HepG2 (cell line): ENCODE results near the gene ARHGAP21. TPM values are rescaled to one million over a fixed set of nuclear protein-coding genes. Genes with fewer than 3 reads are reported as not detected.

Experiments
- AHDC1 ChIP-seq: sonication (generic); formaldehyde crosslinking; IDR thresholded peaks from 2 replicates; pipeline ENCODE4 v1.5.1; 2020; ENCODE audit warnings: mild to moderate bottlenecking, missing genetic modification reagents, borderline replicate concordance
- CEBPG ChIP-seq: IDR thresholded peaks from 2 replicates; pipeline ENCODE4 v1.6.1; 2016
- CREM ChIP-seq, 2 experiments: sonication (generic) in 1 of 2; formaldehyde crosslinking in 1 of 2; IDR thresholded peaks; 2 replicates each; pipeline versions ENCODE4 v1.4.0 to v1.6.1; 2016 to 2020; ENCODE audit warnings: antibody characterized with exemption in 1 of 2, mild to moderate bottlenecking in 1 of 2, missing genetic modification reagents in 1 of 2
- ELF3 ChIP-seq: IDR thresholded peaks from 2 replicates; pipeline ENCODE4 v1.6.1; 2016; ENCODE audit warnings: missing genetic modification reagents, missing compliant biosample characterization
- FOXA3 ChIP-seq: IDR thresholded peaks from 2 replicates; pipeline ENCODE4 v1.6.1; 2016; ENCODE audit warnings: missing genetic modification reagents, missing compliant biosample characterization
- HDAC2 ChIP-seq: sonication (generic); formaldehyde crosslinking; IDR thresholded peaks from 2 replicates; pipeline ENCODE4 v1.4.0; 2020; ENCODE audit warnings: missing genetic modification reagents
- HMG20A ChIP-seq: IDR thresholded peaks from 2 replicates; pipeline ENCODE4 v1.6.1; 2016; ENCODE audit warnings: borderline replicate concordance
- HOMEZ ChIP-seq: IDR thresholded peaks from 2 replicates; pipeline ENCODE4 v1.6.1; 2016; ENCODE audit warnings: low read depth
- JUNB ChIP-seq: sonication (generic); formaldehyde crosslinking; IDR thresholded peaks from 2 replicates; pipeline ENCODE4 v1.8.0; 2022; ENCODE audit warnings: missing genetic modification reagents, mild to moderate bottlenecking, borderline replicate concordance
- KLF16 ChIP-seq, 2 experiments: sonication (generic) in 1 of 2; formaldehyde crosslinking in 1 of 2; IDR thresholded peaks; 2 replicates each; pipeline versions ENCODE4 v1.6.1 to v1.8.0; 2016 to 2023; ENCODE audit warnings: missing genetic modification reagents in 2 of 2, missing compliant biosample characterization in 1 of 2
- RAD21 ChIP-seq: fragments of 450-650 bp; formaldehyde crosslinking; IDR thresholded peaks from 2 replicates; pipeline ENCODE4 v1.5.0; 2020; ENCODE audit warnings: mild to moderate bottlenecking
- RXRB ChIP-seq: IDR thresholded peaks from 2 replicates; pipeline ENCODE4 v1.6.1; 2016; ENCODE audit warnings: borderline replicate concordance, missing genetic modification reagents, missing compliant biosample characterization
- SAP130 ChIP-seq: IDR thresholded peaks from 2 replicates; pipeline ENCODE4 v1.6.1; 2016; ENCODE audit warnings: low read depth
- SOX13 ChIP-seq, 3 experiments: fragments of 450-650 bp in 1 of 3; sonication (generic) in 1 of 3; formaldehyde crosslinking in 1 of 3; IDR thresholded peaks in 2 of 3; conservative IDR thresholded peaks in 1 of 3; 2 replicates each; pipeline versions ENCODE4 v1.5.0 to v1.6.1; 2016 to 2020; ENCODE audit warnings: antibody characterized with exemption in 1 of 3, mild to moderate bottlenecking in 1 of 3, missing compliant biosample characterization in 1 of 3, missing genetic modification reagents in 1 of 3, moderate library complexity in 1 of 3
- SOX6 ChIP-seq, 2 experiments: fragments of 450-650 bp in 1 of 2; sonication (generic) in 1 of 2; formaldehyde crosslinking in 1 of 2; IDR thresholded peaks; 2 replicates each; pipeline versions ENCODE4 v1.4.0 to v1.6.1; 2017 to 2020; ENCODE audit warnings: antibody characterized with exemption in 1 of 2, mild to moderate bottlenecking in 1 of 2, missing genetic modification reagents in 1 of 2
- THRA ChIP-seq: sonication (generic); formaldehyde crosslinking; IDR thresholded peaks from 2 replicates; pipeline ENCODE4 v1.4.0; 2020; ENCODE audit warnings: missing genetic modification reagents, borderline replicate concordance
- ZMYM4 ChIP-seq: sonication (generic); formaldehyde crosslinking; IDR thresholded peaks from 2 replicates; pipeline ENCODE4 v1.8.1; 2023; ENCODE audit warnings: mild to moderate bottlenecking, missing genetic modification reagents
- ZNF124 ChIP-seq: sonication (generic); formaldehyde crosslinking; IDR thresholded peaks from 2 replicates; pipeline ENCODE4 v1.4.0; 2020; ENCODE audit warnings: missing genetic modification reagents
- ZNF296 ChIP-seq: sonication (generic); formaldehyde crosslinking; conservative IDR thresholded peaks from 2 replicates; pipeline ENCODE4 v1.5.0; 2020; ENCODE audit warnings: mild to moderate bottlenecking, missing genetic modification reagents
- ZNF562 ChIP-seq: sonication (generic); formaldehyde crosslinking; IDR thresholded peaks from 2 replicates; pipeline ENCODE4 v1.8.0; 2022; ENCODE audit warnings: missing genetic modification reagents, borderline replicate concordance
- polyA plus RNA-seq, 8 experiments: library from polyadenylated mRNA; depleted of rRNA in 3 of 8; stranded (reverse) in 7 of 8; unstranded in 1 of 8; fragments of >200 nt; fragmentation: Illumina TruSeq in 4 of 8; extraction: Trizol in 4 of 8; gene quantifications; 2 replicates each; pipeline versions ENCODE4 v1.2.1 to v1.2.3, GENCODE V29; 2011 to 2016; ENCODE audit warnings: low read depth in 4 of 8, missing spikeins in 1 of 8, mixed read lengths in 1 of 8; ENCODE audit not compliant: insufficient read depth in 1 of 8
- total RNA-seq, 5 experiments: library from RNA; depleted of rRNA; stranded (reverse); fragments of >200 nt; fragmentation: Illumina TruSeq; extraction: Trizol; gene quantifications; 2 replicates each; pipeline ENCODE4 v1.2.3, GENCODE V29; 2016; ENCODE audit warnings: low read depth in 1 of 5

ARHGAP21 gene
- total and polyA plus RNA-seq, 2 of the 13 experiments (the other 11 are each of a cell fraction or from before 2014, with no cell fraction given): 23.9 to 26.6 TPM

- TF ChIP-seq HOMEZ (CRISPR knock-in tag) (peak; percentile 36; the same call in 1 of the 2 replicates), CREM (IDR thresholded peaks at IDR 0.05) (no peak), CREM (CRISPR knock-in tag; IDR thresholded peaks at IDR 0.05) (no peak), ZNF562 (CRISPR knock-in tag) (no peak), ZNF296 (CRISPR knock-in tag) (no peak), RAD21 (CRISPR knock-in tag) (peak; percentile 81), SOX6 (IDR thresholded peaks at IDR 0.05) (no peak), SOX6 (CRISPR knock-in tag; IDR thresholded peaks at IDR 0.05) (peak; percentile 88), HMG20A (CRISPR knock-in tag) (peak; percentile 60; the same call in 1 of the 2 replicates), ZNF124 (CRISPR knock-in tag) (0 out of 2 replicates have a peak, but pooled peaks have one; percentile 32), ZMYM4 (CRISPR knock-in tag) (no peak), CEBPG (CRISPR knock-in tag) (0 out of 2 replicates have a peak, but pooled peaks have one; percentile 26), THRA (peak; percentile 82), ELF3 (CRISPR knock-in tag) (0 out of 2 replicates have a peak, but pooled peaks have one; percentile 40), SOX13 (IDR thresholded peaks at IDR 0.05) (peak; percentile 27; the same call in 1 of the 2 replicates), SOX13 (CRISPR knock-in tag; conservative IDR thresholded peaks at IDR 0.05 in 1 of 2, IDR thresholded peaks at IDR 0.05 in 1 of 2) (peak in 1 of 2 experiments; percentile 93; a peak in 2 of 4 replicates), SAP130 (CRISPR knock-in tag) (peak; percentile 54), FOXA3 (CRISPR knock-in tag) (peak; percentile 84), JUNB (peak; percentile 35; the same call in 1 of the 2 replicates), HDAC2 (CRISPR knock-in tag) (peak; percentile 37; the same call in 1 of the 2 replicates), RXRB (CRISPR knock-in tag) (peak; percentile 63; the same call in 1 of the 2 replicates), AHDC1 (peak; percentile 57; the same call in 1 of the 2 replicates), KLF16 (CRISPR knock-in tag; IDR thresholded peaks at IDR 0.05) (peak in 1 of 2 experiments; percentile 32; a peak in 1 of 4 replicates)
These were observed 80.6 kb downstream of the ARHGAP21 start (continued) for GRCh38 chr10:24642921-24643678.
